Type B pancreatic cell (in vitro differentiated cells): ENCODE data around the gene MTO1. TPM values are rescaled to one million over a fixed set of nuclear protein-coding genes. Genes with fewer than 3 reads are reported as not detected.

Experiments used
- DNase-seq: peaks from one replicate; pipeline ENCODE4 v3.0.0; 2021; ENCODE audit warnings: mixed read lengths; ENCODE audit not compliant: unreplicated experiment; ENCODE audit errors: extremely low spot score
- H3K27ac Mint-ChIP-seq: 2 replicates; pipeline ENCODE4 v1.8.0; 2021; ENCODE audit warnings: mild to moderate bottlenecking, mixed read lengths
- H3K27me3 Mint-ChIP-seq: 2 replicates; pipeline ENCODE4 v1.8.0; 2021; ENCODE audit warnings: mixed read lengths
- H3K36me3 Mint-ChIP-seq: 2 replicates; pipeline ENCODE4 v1.8.0; 2021; ENCODE audit warnings: mixed read lengths
- H3K4me1 Mint-ChIP-seq: one replicate; pipeline ENCODE4 v1.8.0; 2021; ENCODE audit warnings: mixed read lengths; ENCODE audit not compliant: unreplicated experiment
- H3K4me3 Mint-ChIP-seq: 2 replicates; pipeline ENCODE4 v1.8.0; 2021; ENCODE audit warnings: mild to moderate bottlenecking, mixed read lengths
- H3K9me3 Mint-ChIP-seq: 2 replicates; pipeline ENCODE4 v1.8.0; 2021; ENCODE audit warnings: mixed read lengths
- CTCF ChIP-seq: fragments of 200-600 bp; sonication (generic); conservative IDR thresholded peaks from 2 replicates; pipeline ENCODE4 v1.5.0; 2021; ENCODE audit warnings: antibody characterized with exemption, mild to moderate bottlenecking
- total RNA-seq: library from RNA; stranded (reverse); gene quantifications from 2 replicates; pipeline ENCODE4 v1.2.1, GENCODE V29; 2021; ENCODE audit warnings: low replicate concordance

MTO1 gene
- total RNA-seq, 1 donor from 2014 or later = 28.0 TPM

- TF ChIP-seq CTCF = no peak
- peak within 1 kb of the TSS; percentile 99 for H3K27ac Mint-ChIP-seq
- DNase-seq = peak; percentile 98
- H3K4me1 Mint-ChIP-seq = peaks cover 34% of the 10 kb centered on the region
- peak within 1 kb of the TSS; percentile 97 for H3K4me3 Mint-ChIP-seq
- H3K9me3 Mint-ChIP-seq = no peaks in the 10 kb centered on the region
- H3K27me3 Mint-ChIP-seq = peaks cover 11% of the 10 kb centered on the region
- peaks cover 43% of the 10 kb centered on the region for H3K36me3 Mint-ChIP-seq
Measured at GRCh38 chr6:73520688-73521350, 59.3 kb downstream of the MTO1 start, which contains the start of gene EEF1A1. TSS of gene EEF1A1 (minus strand) at chr6:73521032. CDS start at chr6:73520026, 1,006 bp downstream.

GRCh38 chr6:73521351-73521985, 59.9 kb downstream of the MTO1 start:
- TF ChIP-seq CTCF = no peak
- Mint-ChIP-seq H3K27me3 (peaks cover 11% of the 10 kb centered on the region), H3K4me3 (peak overlapping the region; percentile 97), H3K9me3 (no peaks in the 10 kb centered on the region), H3K27ac (peak overlapping the region; percentile 99), H3K4me1 (peaks cover 28% of the 10 kb centered on the region), H3K36me3 (peaks cover 40% of the 10 kb centered on the region)
- DNase-seq = peak; percentile 86

GRCh38 chr6:73523434-73524123, 62.0 kb downstream of the MTO1 start:
- H3K9me3 Mint-ChIP-seq = no peaks in the 10 kb centered on the region
- no peak for TF ChIP-seq CTCF
- peaks cover 14% of the 10 kb centered on the region for H3K4me1 Mint-ChIP-seq
- H3K27ac Mint-ChIP-seq = peak overlapping the region; percentile 99
- H3K36me3 Mint-ChIP-seq = peaks cover 24% of the 10 kb centered on the region
- peaks cover 14% of the 10 kb centered on the region for H3K27me3 Mint-ChIP-seq
- peak; percentile 72 for DNase-seq
- peak overlapping the region; percentile 78 for H3K4me3 Mint-ChIP-seq

- H3K36me3 Mint-ChIP-seq = peaks cover 5% of the 10 kb centered on the region
- no peak for DNase-seq
- peaks cover 8% of the 10 kb centered on the region for H3K4me1 Mint-ChIP-seq
- H3K27ac Mint-ChIP-seq = no peak overlapping the region
- no peaks in the 10 kb centered on the region for H3K9me3 Mint-ChIP-seq
- no peak overlapping the region for H3K4me3 Mint-ChIP-seq
- no peak for TF ChIP-seq CTCF
- peaks cover 12% of the 10 kb centered on the region for H3K27me3 Mint-ChIP-seq
Measured at GRCh38 chr6:73525546-73526330, 64.2 kb downstream of the MTO1 start.

- peaks cover 7% of the 10 kb centered on the region for H3K27me3 Mint-ChIP-seq
- H3K36me3 Mint-ChIP-seq = no peaks in the 10 kb centered on the region
- no peak overlapping the region for H3K27ac Mint-ChIP-seq
- DNase-seq = no peak
- H3K9me3 Mint-ChIP-seq = no peaks in the 10 kb centered on the region
- no peaks in the 10 kb centered on the region for H3K4me1 Mint-ChIP-seq
- no peak for TF ChIP-seq CTCF
- no peak overlapping the region for H3K4me3 Mint-ChIP-seq
Measured at GRCh38 chr6:73528897-73529296, 67.4 kb downstream of the MTO1 start.
